ENCODE results near the gene BACE2. TPM values are rescaled to one million over a fixed set of nuclear protein-coding genes. Genes with fewer than 3 reads are reported as not detected.
A peak's percentile ranks its signal among the peaks of the same experiment; 100 is the strongest.

Gene BACE2
- total RNA-seq, 1 experiment from 2014 or later: 40.8 TPM

DNA sequence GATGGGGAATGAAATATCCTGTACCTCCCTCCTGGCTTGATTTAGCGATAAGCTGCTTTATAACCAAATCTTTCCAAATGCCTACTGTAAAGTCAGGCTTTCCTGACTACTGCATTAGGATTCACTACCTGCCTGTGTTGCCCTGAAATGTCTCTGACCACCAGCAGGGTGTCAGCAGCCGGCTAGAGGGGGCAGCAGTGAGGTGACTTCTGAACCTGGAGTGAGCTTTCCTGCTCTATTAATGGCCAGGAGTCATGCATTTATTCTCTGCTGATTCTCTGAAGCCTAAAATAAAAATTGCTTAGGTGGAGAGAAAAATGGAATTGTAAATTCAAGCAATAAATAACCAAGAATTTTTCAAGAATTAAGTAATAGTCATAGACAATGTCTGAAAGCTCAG, 2.5 kb downstream of the BACE2 start:
- Histone ChIP-seq H3K27me3 (ENCODE audit: insufficient read depth, low read depth) (no peaks in the 10 kb centered on the region), H3K9me2 (ENCODE audit: insufficient read depth) (no peaks in the 10 kb centered on the region), H3K79me2 (ENCODE audit: low read depth) (peaks cover 3% of the 10 kb centered on the region; the same call in 1 of the 2 replicates), H4K20me1 (ENCODE audit: insufficient read depth) (no peaks in the 10 kb centered on the region), H3K9me3 (ENCODE audit: insufficient read depth, low read depth) (no peaks in the 10 kb centered on the region), H3K27ac (no peak overlapping the region), H3K36me3 (ENCODE audit: low read depth) (no peaks in the 10 kb centered on the region), H3F3A (ENCODE audit: insufficient read depth, low read depth) (peaks cover 12% of the 10 kb centered on the region), H3K4me3 (no peak overlapping the region), H3K4me1 (replicated peaks; ENCODE audit: insufficient read depth) (peaks cover 19% of the 10 kb centered on the region), H2AFZ (no peak overlapping the region), H3K4me2 (no peak overlapping the region)
- no peak for TF ChIP-seq EZH2 (IDR thresholded peaks at IDR 0.05; ENCODE audit: low read depth)
- peak; percentile 63 for TF ChIP-seq CTCF (conservative IDR thresholded peaks at IDR 0.05)
- intact Hi-C loops (cut with micrococcal nuclease; ENCODE audit: unreplicated experiment): loop anchor here (2.0 to 10.0 kb wide), 2 partner anchors 84 to 108 kb away; no protein-coding TSS in a partner anchor
- CTCF ChIA-PET: interaction anchor here (0.6 kb wide), 1 partner anchor 128 kb away, joined by 4 read pairs; no protein-coding TSS in a partner anchor
- POLR2A ChIA-PET (ENCODE audit: unreplicated experiment): interaction anchor here (0.7 kb wide), 1 partner anchor 10 kb away, joined by 11 read pairs; no protein-coding TSS in a partner anchor
- BruUV-seq (replicated peaks): no TSS peak
- peak in 1 of 2 experiments; percentile 40 for DNase-seq

- H3K79me2 ChIP-seq (ENCODE audit: low read depth): peaks cover 3% of the 10 kb centered on the region; the same call in 1 of the 2 replicates
- peaks cover 13% of the 10 kb centered on the region for H3K4me1 ChIP-seq (replicated peaks; ENCODE audit: insufficient read depth)
- no peaks in the 10 kb centered on the region for H3K9me3 ChIP-seq (ENCODE audit: insufficient read depth, low read depth)
- H4K20me1 ChIP-seq (ENCODE audit: insufficient read depth): no peaks in the 10 kb centered on the region
- H3F3A ChIP-seq (ENCODE audit: insufficient read depth, low read depth): peaks cover 6% of the 10 kb centered on the region; the same call in 1 of the 2 replicates
- H3K27me3 ChIP-seq (ENCODE audit: insufficient read depth, low read depth): no peaks in the 10 kb centered on the region
- H3K27ac ChIP-seq: no peak overlapping the region
- CTCF ChIA-PET: no interaction called here
- intact Hi-C loops (cut with micrococcal nuclease; ENCODE audit: unreplicated experiment): loop anchor here (2.0 to 10.0 kb wide), 2 partner anchors 84 to 108 kb away; no protein-coding TSS in a partner anchor
- POLR2A ChIA-PET (ENCODE audit: unreplicated experiment): interaction anchor here (0.5 to 0.8 kb wide), 3 partner anchors 10 to 937 kb away, joined by 3 to 11 read pairs (median 6); no protein-coding TSS in a partner anchor
- H3K4me3 ChIP-seq: no peak overlapping the region
- no TSS peak for BruUV-seq (replicated peaks)
- peak in 1 of 2 experiments; percentile 32 for DNase-seq
- H3K36me3 ChIP-seq (ENCODE audit: low read depth): no peaks in the 10 kb centered on the region
- H3K9me2 ChIP-seq (ENCODE audit: insufficient read depth): no peaks in the 10 kb centered on the region
- TF ChIP-seq EZH2 (IDR thresholded peaks at IDR 0.05; ENCODE audit: low read depth) (no peak), CTCF (conservative IDR thresholded peaks at IDR 0.05) (no peak)
- no peak overlapping the region for H3K4me2 ChIP-seq
- no peak overlapping the region for H2AFZ ChIP-seq
These were observed 3.1 kb downstream of the BACE2 start for GRCh38 chr21:41170859-41171609.

- DNase-seq: no peak
- no peak for TF ChIP-seq CTCF (conservative IDR thresholded peaks at IDR 0.05)
- no peak for TF ChIP-seq EZH2 (IDR thresholded peaks at IDR 0.05; ENCODE audit: low read depth)
- Histone ChIP-seq H3K9me2 (ENCODE audit: insufficient read depth) (no peaks in the 10 kb centered on the region), H3K79me2 (ENCODE audit: low read depth) (no peaks in the 10 kb centered on the region), H3K9me3 (ENCODE audit: insufficient read depth, low read depth) (no peaks in the 10 kb centered on the region), H3K4me3 (no peak overlapping the region), H3F3A (ENCODE audit: insufficient read depth, low read depth) (no peaks in the 10 kb centered on the region), H3K27me3 (ENCODE audit: insufficient read depth, low read depth) (no peaks in the 10 kb centered on the region), H4K20me1 (ENCODE audit: insufficient read depth) (no peaks in the 10 kb centered on the region), H3K4me1 (replicated peaks; ENCODE audit: insufficient read depth) (peaks cover 2% of the 10 kb centered on the region; the same call in 1 of the 2 replicates), H3K36me3 (ENCODE audit: low read depth) (no peaks in the 10 kb centered on the region), H3K4me2 (no peak overlapping the region), H3K27ac (no peak overlapping the region), H2AFZ (no peak overlapping the region)
- no TSS peak for BruUV-seq (replicated peaks)
- ChIA-PET CTCF (no interaction called here), POLR2A (ENCODE audit: unreplicated experiment) (no interaction called here)
- intact Hi-C loops (cut with micrococcal nuclease; ENCODE audit: unreplicated experiment): loop anchor here (10.0 kb wide), 1 partner anchor 80 kb away; no protein-coding TSS in a partner anchor
These were observed 7.1 kb downstream of the BACE2 start for GRCh38 chr21:41175080-41175479.
